GM18909 (cell line): Measurements from ENCODE around the gene MREG.
"Not testable (repeated sequence)": the region's sequence is repeated elsewhere in the genome, so short reads cannot be mapped to it uniquely, and the experiment has no call there.

Source experiments
- ATAC-seq: cut with Tn5 transposase; IDR thresholded peaks from one replicate; pipeline ENCODE4 v1.9.1; 2021; ENCODE audit warnings: mild to moderate bottlenecking; ENCODE audit not compliant: unreplicated experiment, poor library complexity

MREG gene

GRCh38 chr2:215926992-215927391, 86.4 kb downstream of the MREG start:
- ATAC-seq = not testable (repeated sequence)

GRCh38 chr2:215921895-215922294, 91.5 kb downstream of the MREG start:
- ATAC-seq = no peak

- peak; percentile 67 for ATAC-seq
These were observed 92.9 kb downstream of the MREG start for GRCh38 chr2:215920244-215921100.

GRCh38 chr2:215919624-215920243, 93.6 kb downstream of the MREG start:
- no peak for ATAC-seq

- no peak for ATAC-seq
These were observed 94.3 kb downstream of the MREG start for GRCh38 chr2:215918901-215919599.

GRCh38 chr2:215917953-215918620, 95.3 kb downstream of the MREG start:
- peak; percentile 81 for ATAC-seq

- ATAC-seq = no peak
These were observed 97.9 kb downstream of the MREG start for GRCh38 chr2:215915441-215915840.

- no peak for ATAC-seq
These were observed 98.6 kb downstream of the MREG start for GRCh38 chr2:215914777-215915165.

GRCh38 chr2:215914054-215914776, 99.1 kb downstream of the MREG start:
- ATAC-seq = no peak

GRCh38 chr2:215912299-215912842, 101.0 kb downstream of the MREG start:
- ATAC-seq = no peak

- ATAC-seq = no peak
These were observed 101.9 kb downstream of the MREG start for GRCh38 chr2:215911301-215912085.

- no peak for ATAC-seq
These were observed 103.2 kb downstream of the MREG start for GRCh38 chr2:215910180-215910579.

GRCh38 chr2:215907147-215907546, 106.2 kb downstream of the MREG start:
- ATAC-seq = no peak

- no peak for ATAC-seq
These were observed 106.9 kb downstream of the MREG start for GRCh38 chr2:215906458-215906857.

GRCh38 chr2:215905691-215906090, 107.7 kb downstream of the MREG start:
- no peak for ATAC-seq

GRCh38 chr2:215904101-215904500, 109.2 kb downstream of the MREG start:
- ATAC-seq = no peak

GRCh38 chr2:215903203-215903602, 110.1 kb downstream of the MREG start:
- no peak for ATAC-seq

GRCh38 chr2:215901796-215902195, 111.6 kb downstream of the MREG start:
- no peak for ATAC-seq

GRCh38 chr2:215900843-215901242, 112.5 kb downstream of the MREG start:
- peak; percentile 76 for ATAC-seq
